GM21576 (cell line): ENCODE data around the gene CLDN7.

Experiments used
- ATAC-seq: cut with Tn5 transposase; IDR thresholded peaks from one replicate; pipeline ENCODE4 v1.9.1; 2021; ENCODE audit warnings: mild to moderate bottlenecking, moderate library complexity; ENCODE audit not compliant: unreplicated experiment

Gene CLDN7

DNA sequence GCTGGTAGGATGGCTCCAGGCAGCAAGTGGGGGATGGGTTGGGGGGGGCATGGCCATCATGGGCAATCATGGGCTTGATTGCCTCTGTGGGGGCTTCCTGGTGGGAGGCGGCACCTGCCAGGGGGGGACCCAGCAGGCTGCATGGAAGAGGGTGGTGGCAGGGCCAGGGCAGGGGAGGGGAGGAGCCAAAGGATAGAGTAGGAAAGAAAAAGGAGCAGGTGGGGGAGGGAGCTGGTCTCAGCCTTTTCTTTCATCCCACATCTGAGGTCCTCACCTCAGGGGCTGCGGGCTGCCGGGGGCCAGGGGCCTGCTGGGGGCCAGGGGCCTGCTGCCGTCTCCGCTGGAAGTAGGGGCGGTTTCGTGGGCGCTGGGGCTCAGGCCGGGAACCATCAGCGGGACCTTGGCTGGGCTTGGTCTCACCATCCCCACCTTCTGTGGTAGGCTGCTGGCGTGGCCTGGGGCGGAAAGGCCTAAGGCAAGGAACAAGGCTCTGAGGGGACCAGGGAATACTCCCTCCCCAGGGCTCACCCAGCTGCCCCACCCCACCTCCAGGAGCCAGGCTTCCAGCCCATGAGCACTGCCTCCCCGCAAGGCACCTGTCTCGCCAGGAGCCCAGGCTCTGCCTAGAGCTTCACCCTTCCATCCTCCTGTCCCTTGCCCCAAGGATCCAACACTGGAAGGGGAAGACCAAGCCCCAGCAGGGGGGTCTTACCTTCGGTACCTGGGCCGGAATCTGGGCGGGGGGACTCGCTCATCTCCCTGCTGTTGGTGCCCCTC is 27.2 kb upstream of the CLDN7 start:
- ATAC-seq = no peak

DNA sequence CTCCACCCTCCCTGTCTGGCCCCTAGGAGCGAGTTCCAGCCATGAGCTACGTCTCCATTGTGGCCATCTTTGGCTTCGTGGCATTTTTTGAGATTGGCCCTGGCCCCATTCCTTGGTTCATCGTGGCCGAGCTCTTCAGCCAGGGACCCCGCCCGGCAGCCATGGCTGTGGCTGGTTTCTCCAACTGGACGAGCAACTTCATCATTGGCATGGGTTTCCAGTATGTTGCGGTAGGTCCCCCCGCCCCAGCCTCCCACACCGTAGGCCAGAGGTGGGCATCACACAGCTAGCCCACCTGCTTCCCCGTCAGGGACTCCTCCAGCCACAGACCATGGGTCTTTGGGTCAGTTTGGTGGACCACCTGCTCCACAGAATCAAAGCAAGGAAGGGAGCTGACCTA is 23.4 kb upstream of the CLDN7 start:
- ATAC-seq = no peak

GRCh38 chr17:7284911-7285310 is 22.6 kb upstream of the CLDN7 start:
- ATAC-seq = no peak

- no peak for ATAC-seq
These were observed 21.4 kb upstream of the CLDN7 start for GRCh38 chr17:7283471-7284216.

DNA sequence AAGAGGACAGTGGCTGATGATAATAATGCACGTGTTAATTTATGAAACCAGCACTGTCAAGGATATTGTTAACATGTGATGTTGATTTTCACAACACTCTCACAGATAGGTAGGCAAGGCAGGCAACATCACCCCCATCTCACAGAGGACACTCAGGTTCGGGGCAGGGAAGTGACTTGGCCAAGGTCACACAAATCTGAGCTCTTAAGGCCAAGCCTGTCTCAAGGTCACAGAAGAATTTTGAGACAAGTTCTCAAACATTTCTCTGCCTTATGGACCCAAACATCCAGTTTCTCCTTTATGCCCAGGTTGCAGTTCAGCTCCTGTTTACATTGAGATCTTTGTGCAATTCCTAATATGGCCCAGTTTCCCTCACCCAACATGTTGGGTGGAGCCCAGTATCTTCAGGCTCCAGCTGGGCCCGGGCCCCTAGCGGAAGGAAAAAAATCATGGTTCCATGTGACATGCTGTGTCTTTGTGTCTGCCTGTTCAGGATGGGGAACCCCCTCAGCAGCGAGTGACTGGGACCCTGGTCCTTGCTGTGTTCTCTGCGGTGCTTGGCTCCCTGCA is 20.6 kb upstream of the CLDN7 start:
- no peak for ATAC-seq

- no peak for ATAC-seq
These were observed 19.9 kb upstream of the CLDN7 start for GRCh38 chr17:7281953-7282751.

- peak; percentile 59 for ATAC-seq
These were observed 19.0 kb upstream of the CLDN7 start, which contains the start of gene SLC2A4 for GRCh38 chr17:7281074-7281952. TSS of gene SLC2A4 (plus strand) at chr17:7281718. CDS start at chr17:7281935, 217 bp downstream.

DNA sequence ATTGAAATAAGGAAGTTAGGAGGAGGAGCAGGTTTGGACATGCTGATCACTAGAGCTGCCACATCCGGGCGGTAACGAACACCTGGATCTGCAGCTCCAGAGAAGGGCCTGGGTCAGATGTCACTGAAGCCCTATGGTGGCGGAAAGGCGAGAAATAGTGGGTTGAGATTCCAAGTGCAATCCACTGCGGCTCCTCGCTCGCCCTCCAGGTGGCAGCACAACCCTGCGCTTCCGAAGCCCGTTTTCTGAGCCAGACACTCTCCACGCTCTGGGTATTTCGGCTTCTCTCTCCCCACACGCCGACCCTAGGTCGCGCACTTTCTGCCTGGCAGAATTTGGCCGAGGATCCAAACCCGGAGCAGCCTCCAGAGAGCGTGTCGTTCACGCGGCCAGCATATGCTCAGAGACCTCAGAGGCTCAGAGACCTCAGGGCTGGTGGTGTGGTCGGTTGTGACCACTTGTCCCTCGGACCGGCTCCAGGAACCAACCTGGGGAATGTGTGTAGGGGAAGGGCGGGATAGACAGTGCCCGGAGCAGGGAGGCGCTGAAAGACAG is 18.3 kb upstream of the CLDN7 start:
- no peak for ATAC-seq

DNA sequence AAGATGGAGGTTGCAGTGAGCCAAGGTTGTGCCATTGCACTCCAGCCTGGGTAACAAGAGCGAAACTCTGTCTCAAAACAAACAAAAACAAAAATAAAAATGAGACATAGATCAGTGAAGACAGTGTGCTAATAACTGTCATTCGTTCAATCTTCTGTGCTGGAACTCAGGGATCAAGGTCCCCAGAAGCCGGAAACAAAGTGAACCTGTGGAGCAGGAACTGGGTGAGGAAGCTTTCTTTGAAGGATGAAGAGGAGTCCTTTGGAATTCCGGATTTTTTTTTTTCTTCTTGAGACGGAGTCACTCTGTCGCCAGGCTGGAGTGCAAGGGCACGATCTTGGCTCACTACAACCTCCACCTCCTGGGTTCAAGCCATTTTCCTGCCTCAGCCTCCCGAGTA is 17.2 kb upstream of the CLDN7 start:
- no peak for ATAC-seq

- no peak for ATAC-seq
These were observed 4.5 kb upstream of the CLDN7 start for GRCh38 chr17:7266784-7267183.

DNA sequence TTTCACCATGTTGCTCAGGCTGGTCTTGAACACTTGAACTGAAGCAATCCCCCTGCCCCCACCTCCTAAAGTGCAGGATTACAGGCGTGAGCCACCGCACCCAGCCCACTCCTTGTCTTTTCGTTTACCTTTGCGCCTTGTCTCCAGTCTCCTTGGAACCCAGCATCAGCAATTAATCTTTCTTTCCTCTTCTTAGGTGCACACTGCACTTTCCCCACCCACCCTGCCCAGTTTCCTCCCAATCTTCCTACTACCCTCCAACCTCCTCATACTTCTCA is 1.5 kb upstream of the CLDN7 start:
- ATAC-seq = no peak

DNA sequence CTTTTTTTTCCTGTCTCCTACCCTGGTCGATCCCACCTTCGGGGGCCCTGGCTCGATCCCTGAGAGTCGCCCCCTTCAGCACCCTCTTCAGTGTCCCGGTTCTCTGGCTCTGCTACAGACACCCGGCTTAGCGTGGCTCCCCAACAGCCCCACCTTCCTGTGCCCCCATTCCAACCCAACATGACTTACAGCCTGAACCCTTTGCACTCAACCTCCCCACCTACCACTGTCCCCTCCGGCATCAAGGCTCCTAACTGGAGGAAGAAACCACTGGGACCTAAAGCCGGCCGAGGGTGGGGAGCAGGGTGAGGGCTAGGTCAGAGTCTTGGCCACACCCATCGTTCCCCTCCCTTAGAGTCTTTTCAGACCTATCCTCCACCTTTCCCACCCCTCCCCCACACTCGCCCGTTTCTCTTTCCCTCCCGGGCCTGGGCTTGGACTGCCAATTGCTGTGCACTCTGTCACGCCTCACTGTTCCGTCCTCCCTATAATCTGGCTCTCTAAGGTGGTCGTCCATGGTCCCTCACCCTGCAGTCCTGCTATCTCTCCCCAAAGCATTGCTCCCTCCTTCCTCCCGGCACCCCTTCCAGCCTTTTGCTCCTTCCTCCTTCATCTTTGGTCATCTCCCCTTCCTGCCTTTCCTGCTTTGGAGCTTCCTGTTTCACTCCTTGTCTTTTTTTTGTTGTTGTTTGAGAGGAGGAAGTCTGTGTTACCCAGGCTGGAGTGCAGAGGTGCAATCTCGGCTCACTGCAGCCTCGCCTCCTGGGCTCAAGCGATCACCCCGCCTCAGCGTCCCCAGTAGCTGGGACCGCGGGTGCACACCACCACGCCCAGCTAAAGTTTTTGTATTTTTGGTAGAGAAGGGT is 890 bp upstream of the CLDN7 start:
- no peak for ATAC-seq

GRCh38 chr17:7261379-7262191 is 693 bp downstream of the CLDN7 start:
- ATAC-seq = no peak

GRCh38 chr17:7260651-7261378 is 1.5 kb downstream of the CLDN7 start:
- ATAC-seq = no peak

DNA sequence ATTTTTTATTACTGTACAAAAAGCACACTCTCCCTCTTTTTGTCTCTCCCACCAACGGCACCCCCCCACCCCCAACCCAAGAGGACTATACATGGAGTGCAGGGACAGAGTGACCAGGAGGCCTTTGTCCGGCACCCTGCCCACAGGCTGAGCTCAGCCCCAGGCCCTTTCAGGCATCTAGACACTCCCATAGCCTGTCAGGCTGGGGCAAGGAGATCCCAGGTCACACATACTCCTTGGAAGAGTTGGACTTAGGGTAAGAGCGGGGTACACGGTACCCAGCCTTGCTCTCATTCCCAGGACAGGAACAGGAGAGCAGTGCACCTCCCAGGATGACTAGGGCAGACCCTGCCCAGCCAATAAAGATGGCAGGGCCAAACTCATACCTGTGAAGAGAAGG is 2.1 kb downstream of the CLDN7 start:
- no peak for ATAC-seq

- ATAC-seq = no peak
These were observed 2.8 kb downstream of the CLDN7 start for GRCh38 chr17:7259555-7259889.

- no peak for ATAC-seq
These were observed 3.3 kb downstream of the CLDN7 start for GRCh38 chr17:7258731-7259554.
